Measurements from ENCODE around the gene SH3RF1. TPM values are rescaled to one million over a fixed set of nuclear protein-coding genes. Genes with fewer than 3 reads are reported as not detected.

Gene SH3RF1
- total RNA-seq, 1 donor, result 57.8 TPM

- TF ChIP-seq, protein P1, sequence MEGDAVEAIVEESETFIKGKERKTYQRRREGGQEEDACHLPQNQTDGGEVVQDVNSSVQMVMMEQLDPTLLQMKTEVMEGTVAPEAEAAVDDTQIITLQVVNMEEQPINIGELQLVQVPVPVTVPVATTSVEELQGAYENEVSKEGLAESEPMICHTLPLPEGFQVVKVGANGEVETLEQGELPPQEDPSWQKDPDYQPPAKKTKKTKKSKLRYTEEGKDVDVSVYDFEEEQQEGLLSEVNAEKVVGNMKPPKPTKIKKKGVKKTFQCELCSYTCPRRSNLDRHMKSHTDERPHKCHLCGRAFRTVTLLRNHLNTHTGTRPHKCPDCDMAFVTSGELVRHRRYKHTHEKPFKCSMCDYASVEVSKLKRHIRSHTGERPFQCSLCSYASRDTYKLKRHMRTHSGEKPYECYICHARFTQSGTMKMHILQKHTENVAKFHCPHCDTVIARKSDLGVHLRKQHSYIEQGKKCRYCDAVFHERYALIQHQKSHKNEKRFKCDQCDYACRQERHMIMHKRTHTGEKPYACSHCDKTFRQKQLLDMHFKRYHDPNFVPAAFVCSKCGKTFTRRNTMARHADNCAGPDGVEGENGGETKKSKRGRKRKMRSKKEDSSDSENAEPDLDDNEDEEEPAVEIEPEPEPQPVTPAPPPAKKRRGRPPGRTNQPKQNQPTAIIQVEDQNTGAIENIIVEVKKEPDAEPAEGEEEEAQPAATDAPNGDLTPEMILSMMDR (IDR thresholded peaks at IDR 0.05; ENCODE audit: insufficient read depth, low read length), result no peak
These were observed 171.6 kb downstream of the SH3RF1 start for GRCh38 chr4:169098969-169099690.

GRCh38 chr4:169098532-169098931 lies 172.2 kb downstream of the SH3RF1 start:
- DNase-seq (ENCODE audit: low read depth), result no peak
- H3K4me3 ChIP-seq (ENCODE audit: low read depth, low read length), result no peak overlapping the region
- TF ChIP-seq, protein P1 (IDR thresholded peaks at IDR 0.05; ENCODE audit: insufficient read depth, low read length), result no peak

More at GRCh38 chr4:169098969-169099690, 171.6 kb downstream of the SH3RF1 start:
- no peak for DNase-seq (ENCODE audit: low read depth)
- no peak overlapping the region for H3K4me3 ChIP-seq (ENCODE audit: low read depth, low read length)

DNA sequence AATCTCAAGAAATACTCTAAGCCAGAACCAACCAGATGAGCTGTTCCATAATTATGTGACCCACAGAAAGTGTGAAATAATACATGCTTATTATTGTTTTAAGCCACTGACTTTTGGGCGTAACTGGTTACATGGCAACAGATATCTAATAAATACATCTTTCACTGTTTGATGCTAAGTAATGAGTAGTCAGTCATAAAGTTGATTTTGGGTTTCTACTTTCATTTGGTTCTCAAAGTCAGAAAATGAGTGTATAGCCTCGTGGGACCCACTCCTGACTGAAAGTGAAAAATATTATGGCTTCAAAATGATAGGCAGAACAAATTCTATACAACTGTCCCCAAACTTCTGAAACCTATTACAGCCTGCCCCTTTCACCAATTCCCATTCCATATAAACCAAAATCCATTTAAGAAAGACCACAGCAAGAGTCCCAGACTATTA lies 172.7 kb downstream of the SH3RF1 start:
- no peak for DNase-seq (ENCODE audit: low read depth)
- TF ChIP-seq, protein P1 (IDR thresholded peaks at IDR 0.05; ENCODE audit: insufficient read depth, low read length), result no peak

DNA sequence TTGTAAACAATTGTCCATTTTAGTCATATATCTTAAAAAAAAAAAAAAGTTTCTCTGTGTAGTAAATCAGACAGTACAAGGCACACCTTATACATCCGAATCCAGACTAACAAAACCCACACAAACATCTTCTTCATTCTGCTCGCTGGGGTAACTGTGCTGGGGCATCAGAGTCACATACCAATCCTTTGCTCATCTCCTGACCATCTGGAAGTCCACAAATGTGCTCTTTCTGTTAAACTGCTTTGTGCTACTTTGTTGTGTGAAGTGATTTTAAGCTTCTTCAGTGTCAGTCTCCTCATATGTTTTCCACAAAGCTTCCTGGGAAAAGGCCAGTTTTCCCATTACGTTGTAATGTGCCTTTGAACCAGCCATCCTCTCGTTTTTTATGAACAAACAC lies 174.5 kb downstream of the SH3RF1 start:
- DNase-seq (ENCODE audit: low read depth), result no peak
- TF ChIP-seq, protein P1 (IDR thresholded peaks at IDR 0.05; ENCODE audit: insufficient read depth, low read length), result no peak
- no peak overlapping the region for H3K4me3 ChIP-seq (ENCODE audit: low read depth, low read length)

More for the DNA sequence above, 172.7 kb downstream of the SH3RF1 start:
- no peak overlapping the region for H3K4me3 ChIP-seq (ENCODE audit: low read depth, low read length)

DNA sequence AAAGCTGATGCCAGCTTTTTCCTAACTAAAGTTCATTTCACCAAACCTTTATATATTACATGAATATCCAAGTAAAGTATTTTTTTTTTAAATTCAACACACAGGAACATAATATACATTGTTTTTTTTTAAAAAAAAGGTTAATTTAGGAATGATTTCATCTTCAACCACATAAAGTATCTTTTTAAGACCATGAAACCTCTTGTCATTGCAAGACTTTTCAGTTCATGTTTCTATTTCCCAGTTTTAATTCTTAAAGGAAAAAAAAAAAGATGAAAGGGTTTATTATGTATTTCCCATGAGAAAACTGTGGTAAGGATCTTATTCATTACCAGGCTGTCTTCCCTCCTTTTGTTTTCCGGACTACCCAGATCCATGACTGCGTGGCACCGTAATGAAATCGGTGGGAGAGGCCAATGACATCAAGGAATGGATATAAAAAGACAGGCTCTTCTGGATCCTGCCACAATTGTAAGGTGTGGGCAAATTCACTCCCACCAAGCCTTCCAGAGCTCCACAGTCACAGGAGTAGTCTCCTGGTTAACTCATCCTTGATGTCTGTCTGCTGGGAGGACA lies 176.0 kb downstream of the SH3RF1 start:
- TF ChIP-seq, protein P1 (IDR thresholded peaks at IDR 0.05; ENCODE audit: insufficient read depth, low read length), result no peak
- no peak for DNase-seq (ENCODE audit: low read depth)

GRCh38 chr4:169092889-169093522 lies 177.8 kb downstream of the SH3RF1 start:
- DNase-seq (ENCODE audit: low read depth), result no peak
- H3K4me3 ChIP-seq (ENCODE audit: low read depth, low read length), result no peak overlapping the region
- TF ChIP-seq, protein P1 (IDR thresholded peaks at IDR 0.05; ENCODE audit: insufficient read depth, low read length), result no peak

More for the DNA sequence above, 176.0 kb downstream of the SH3RF1 start:
- H3K4me3 ChIP-seq (ENCODE audit: low read depth, low read length), result no peak overlapping the region
